Mucosa of rectum (tissue), 2 donors: Measurements from ENCODE around the gene CCNL2.
"Not testable (repeated sequence)": the region's sequence is repeated elsewhere in the genome, so short reads cannot be mapped to it uniquely, and the experiment has no call there.

Experiments
- H3K27ac ChIP-seq, 2 donors: one replicate each; pipeline ENCODE4 v1.7.0; 2013; ENCODE audit warnings: inconsistent platforms in 2 of 2, low read depth in 2 of 2, low read length in 2 of 2
- H3K27me3 ChIP-seq, 2 donors: one replicate each; pipeline ENCODE4 v1.7.0; 2013; ENCODE audit warnings: low read length in 2 of 2; ENCODE audit not compliant: control insufficient read depth in 2 of 2, insufficient read depth in 2 of 2
- H3K36me3 ChIP-seq, 2 donors: one replicate each; pipeline ENCODE4 v1.7.0; 2013; ENCODE audit warnings: low read length in 2 of 2; ENCODE audit not compliant: control insufficient read depth in 2 of 2, insufficient read depth in 2 of 2
- H3K4me1 ChIP-seq, 2 donors: one replicate each; pipeline ENCODE4 v1.7.0; 2013; ENCODE audit warnings: low read length in 2 of 2, mild to moderate bottlenecking in 1 of 2; ENCODE audit not compliant: control insufficient read depth in 2 of 2, insufficient read depth in 2 of 2
- H3K4me3 ChIP-seq, 2 donors: one replicate each; pipeline ENCODE4 v1.7.0; 2013; ENCODE audit warnings: low read length in 2 of 2
- H3K9ac ChIP-seq, 2 donors: one replicate each; pipeline ENCODE4 v1.7.0; 2013; ENCODE audit warnings: low read length in 2 of 2, low read depth in 1 of 2, mild to moderate bottlenecking in 1 of 2
- H3K9me3 ChIP-seq, 2 donors: one replicate each; pipeline ENCODE4 v1.7.0; 2013; ENCODE audit warnings: low read length in 2 of 2; ENCODE audit not compliant: control insufficient read depth in 2 of 2
- donor health status: healthy.
- donor health status: Normal muscosa, but diverticular disease.

Gene CCNL2

GRCh38 chr1:1419813-1420653 lies 20.9 kb upstream of the CCNL2 start:
- Histone ChIP-seq H3K36me3 (no peaks in the 10 kb centered on the region), H3K9ac (peak overlapping the region in 1 of 2 donors; percentile 24), H3K4me3 (no peak overlapping the region), H3K4me1 (peaks cover 0 to 3% of the 10 kb centered on the region in 2 donors), H3K9me3 (no peaks in the 10 kb centered on the region), H3K27me3 (peaks cover 0 to 3% of the 10 kb centered on the region in 2 donors), H3K27ac (no peak overlapping the region)

GRCh38 chr1:1419363-1419812 lies 20.3 kb upstream of the CCNL2 start:
- Histone ChIP-seq H3K4me3 (no peak overlapping the region), H3K36me3 (no peaks in the 10 kb centered on the region), H3K4me1 (peaks cover 0 to 3% of the 10 kb centered on the region in 2 donors), H3K9ac (peak overlapping the region in 1 of 2 donors; percentile 24), H3K27me3 (peaks cover 0 to 3% of the 10 kb centered on the region in 2 donors), H3K9me3 (no peaks in the 10 kb centered on the region), H3K27ac (no peak overlapping the region)

- H3K27ac ChIP-seq: no peak overlapping the region
- H3K4me3 ChIP-seq: no peak overlapping the region
- no peaks in the 10 kb centered on the region for H3K9me3 ChIP-seq
- peaks cover 0 to 3% of the 10 kb centered on the region in 2 donors for H3K4me1 ChIP-seq
- no peak overlapping the region for H3K9ac ChIP-seq
- peaks cover 0 to 3% of the 10 kb centered on the region in 2 donors for H3K27me3 ChIP-seq
- H3K36me3 ChIP-seq: no peaks in the 10 kb centered on the region
Observed at GRCh38 chr1:1418464-1419362, 19.6 kb upstream of the CCNL2 start.

GRCh38 chr1:1417825-1418463 lies 18.8 kb upstream of the CCNL2 start:
- H3K9ac ChIP-seq, H3K27me3 ChIP-seq, H3K4me1 ChIP-seq, H3K27ac ChIP-seq, H3K4me3 ChIP-seq, H3K36me3 ChIP-seq, H3K9me3 ChIP-seq: not testable (repeated sequence)

GRCh38 chr1:1417396-1417795 lies 18.3 kb upstream of the CCNL2 start:
- not testable (repeated sequence) for H3K27me3 ChIP-seq, H3K9me3 ChIP-seq, H3K4me3 ChIP-seq, H3K9ac ChIP-seq, H3K27ac ChIP-seq, H3K4me1 ChIP-seq, H3K36me3 ChIP-seq

- no peak overlapping the region for H3K9ac ChIP-seq
Observed at GRCh38 chr1:1415751-1416150, 16.6 kb upstream of the CCNL2 start.

GRCh38 chr1:1412311-1412902 lies 13.3 kb upstream of the CCNL2 start:
- H3K4me1 ChIP-seq, H3K4me3 ChIP-seq, H3K36me3 ChIP-seq, H3K9me3 ChIP-seq, H3K9ac ChIP-seq, H3K27ac ChIP-seq, H3K27me3 ChIP-seq: not testable (repeated sequence)

More at GRCh38 chr1:1415751-1416150, 16.6 kb upstream of the CCNL2 start:
- Histone ChIP-seq H3K4me1 (peaks cover 0 to 3% of the 10 kb centered on the region in 2 donors), H3K9me3 (no peaks in the 10 kb centered on the region), H3K4me3 (no peak overlapping the region), H3K36me3 (no peaks in the 10 kb centered on the region), H3K27me3 (peaks cover 0 to 1% of the 10 kb centered on the region in 2 donors), H3K27ac (no peak overlapping the region)

- no peaks in the 10 kb centered on the region for H3K9me3 ChIP-seq
- H3K9ac ChIP-seq: no peak overlapping the region
- H3K4me1 ChIP-seq: peaks cover 5 to 10% of the 10 kb centered on the region in 2 donors
- no peak overlapping the region for H3K4me3 ChIP-seq
- H3K27ac ChIP-seq: no peak overlapping the region
- H3K27me3 ChIP-seq: no peaks in the 10 kb centered on the region
- H3K36me3 ChIP-seq: no peaks in the 10 kb centered on the region
Observed at GRCh38 chr1:1411626-1412025, 12.5 kb upstream of the CCNL2 start.

GRCh38 chr1:1410238-1410637 lies 11.1 kb upstream of the CCNL2 start:
- not testable (repeated sequence) for H3K9ac ChIP-seq, H3K36me3 ChIP-seq, H3K4me3 ChIP-seq, H3K27ac ChIP-seq, H3K27me3 ChIP-seq, H3K9me3 ChIP-seq
- H3K4me1 ChIP-seq: peaks cover 13 to 18% of the 10 kb centered on the region in 2 donors
